ENCODE data around the gene CDC42BPG. TPM values are rescaled to one million over a fixed set of nuclear protein-coding genes. Genes with fewer than 3 reads are reported as not detected.

Gene CDC42BPG
- total RNA-seq, 3 donors from 2014 or later, result 0.13 to 0.33 (median 0.18) TPM

DNA sequence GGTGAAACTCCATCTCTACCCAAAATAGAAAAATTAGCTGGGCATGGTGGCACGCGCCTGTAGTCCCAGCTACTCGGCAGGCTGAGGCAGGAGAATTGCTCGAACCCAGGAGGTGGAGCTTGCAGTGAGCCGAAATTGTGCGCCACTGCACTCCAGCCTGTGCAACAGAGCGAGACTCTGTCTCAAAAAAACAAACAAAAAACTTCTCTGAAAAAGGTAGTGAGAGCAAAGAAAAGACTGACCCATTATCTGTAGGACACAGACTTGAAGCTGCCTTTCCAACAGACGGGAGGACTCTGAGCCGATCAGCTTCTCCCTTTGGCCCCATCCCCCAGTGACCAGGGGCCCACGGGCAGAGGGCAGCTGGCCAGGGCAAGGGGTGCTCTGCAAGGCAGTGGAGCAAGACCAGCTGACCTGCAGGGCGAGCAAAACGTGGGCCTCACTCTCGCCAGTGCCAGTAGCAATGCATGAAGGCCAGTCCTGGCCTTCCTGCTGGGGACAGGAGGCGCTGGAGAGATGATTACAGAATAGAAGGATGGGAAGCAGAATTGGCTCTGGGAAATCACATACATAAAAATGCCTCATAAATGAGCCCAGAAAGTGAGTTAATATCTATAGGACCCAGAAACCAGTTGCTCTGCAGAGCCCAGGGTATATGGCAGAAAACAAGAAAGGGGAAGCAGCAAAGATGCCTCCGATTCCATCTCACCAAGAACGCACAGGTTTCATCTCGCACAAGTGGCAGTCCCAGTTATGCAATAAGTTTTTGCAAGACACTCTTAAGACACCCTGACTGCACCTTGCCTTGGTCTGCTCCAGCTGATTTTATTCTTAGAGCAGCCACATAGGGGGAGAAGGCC lies 31.1 kb upstream of the CDC42BPG start:
- Mint-ChIP-seq H3K27me3 (ENCODE audit: low read depth) (no peaks in the 10 kb centered on the region), H3K36me3 (ENCODE audit: insufficient read depth) (peaks cover 27% of the 10 kb centered on the region), H3K9me3 (no peaks in the 10 kb centered on the region), H3K4me1 (ENCODE audit: low read depth) (peaks cover 77% of the 10 kb centered on the region), H3K4me3 (peak overlapping the region; percentile 91)
- ATAC-seq (no peak), DNase-seq (no peak)

- DNase-seq (no peak), ATAC-seq (no peak)
- Mint-ChIP-seq H3K4me3 (peak overlapping the region; percentile 91), H3K4me1 (ENCODE audit: low read depth) (peaks cover 77% of the 10 kb centered on the region), H3K27me3 (ENCODE audit: low read depth) (no peaks in the 10 kb centered on the region), H3K9me3 (no peaks in the 10 kb centered on the region), H3K36me3 (ENCODE audit: insufficient read depth) (peaks cover 27% of the 10 kb centered on the region)
These were observed 30.1 kb upstream of the CDC42BPG start for GRCh38 chr11:64874308-64875240.

DNA sequence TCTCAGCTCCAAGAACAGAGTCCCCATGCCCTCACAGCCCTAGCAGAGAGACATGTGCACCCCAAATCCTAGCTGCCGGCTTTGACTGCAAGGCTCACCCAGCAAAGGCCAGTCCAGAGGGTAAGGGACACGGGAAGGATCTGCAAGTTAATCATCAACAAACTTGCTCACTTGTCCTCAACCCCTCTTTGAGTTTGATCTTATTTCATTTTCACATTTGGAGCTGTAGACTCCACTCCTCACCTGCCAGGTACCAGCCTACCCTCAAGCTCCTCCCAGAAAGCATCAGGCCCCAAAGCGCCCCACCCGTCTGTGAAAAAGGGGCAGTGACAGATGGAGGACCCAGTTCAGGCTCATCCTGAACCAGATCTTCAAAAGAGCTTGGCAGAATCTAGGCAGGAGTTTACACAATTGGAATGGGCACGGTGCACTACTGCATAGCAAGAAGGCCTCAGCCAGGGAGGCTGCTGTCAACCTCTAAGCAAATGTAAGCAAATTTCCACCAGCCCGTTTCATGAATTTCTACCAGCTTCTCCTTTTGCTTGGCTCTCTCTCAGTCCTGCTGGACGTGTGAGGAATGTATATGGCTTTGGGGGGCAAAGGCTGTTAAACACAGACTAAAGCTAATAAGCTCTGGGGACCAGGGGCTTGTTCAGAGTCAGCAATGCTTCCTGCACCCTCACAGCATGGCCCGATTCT lies 28.5 kb upstream of the CDC42BPG start:
- no peak for ATAC-seq
- Mint-ChIP-seq H3K9me3 (no peaks in the 10 kb centered on the region), H3K36me3 (ENCODE audit: insufficient read depth) (peaks cover 32% of the 10 kb centered on the region), H3K27me3 (ENCODE audit: low read depth) (no peaks in the 10 kb centered on the region), H3K4me1 (ENCODE audit: low read depth) (peaks cover 86% of the 10 kb centered on the region), H3K4me3 (peak overlapping the region; percentile 17)
- DNase-seq, result no peak

- H3K4me1 Mint-ChIP-seq (ENCODE audit: low read depth), result peaks cover 89% of the 10 kb centered on the region
- peaks cover 30% of the 10 kb centered on the region for H3K36me3 Mint-ChIP-seq (ENCODE audit: insufficient read depth)
- ATAC-seq, result no peak
- peak overlapping the region; percentile 67 for H3K4me3 Mint-ChIP-seq
- H3K9me3 Mint-ChIP-seq, result no peaks in the 10 kb centered on the region
- no peak for DNase-seq
- no peaks in the 10 kb centered on the region for H3K27me3 Mint-ChIP-seq (ENCODE audit: low read depth)
These were observed 27.0 kb upstream of the CDC42BPG start for GRCh38 chr11:64871492-64871891.

- DNase-seq (no peak), ATAC-seq (no peak)
- H3K4me1 Mint-ChIP-seq (ENCODE audit: low read depth), result peaks cover 89% of the 10 kb centered on the region
- H3K36me3 Mint-ChIP-seq (ENCODE audit: insufficient read depth), result peaks cover 35% of the 10 kb centered on the region
- H3K27me3 Mint-ChIP-seq (ENCODE audit: low read depth), result no peaks in the 10 kb centered on the region
- peaks cover 3% of the 10 kb centered on the region for H3K9me3 Mint-ChIP-seq
- peak overlapping the region; percentile 68 for H3K4me3 Mint-ChIP-seq
These were observed 26.5 kb upstream of the CDC42BPG start for GRCh38 chr11:64870893-64871466.

DNA sequence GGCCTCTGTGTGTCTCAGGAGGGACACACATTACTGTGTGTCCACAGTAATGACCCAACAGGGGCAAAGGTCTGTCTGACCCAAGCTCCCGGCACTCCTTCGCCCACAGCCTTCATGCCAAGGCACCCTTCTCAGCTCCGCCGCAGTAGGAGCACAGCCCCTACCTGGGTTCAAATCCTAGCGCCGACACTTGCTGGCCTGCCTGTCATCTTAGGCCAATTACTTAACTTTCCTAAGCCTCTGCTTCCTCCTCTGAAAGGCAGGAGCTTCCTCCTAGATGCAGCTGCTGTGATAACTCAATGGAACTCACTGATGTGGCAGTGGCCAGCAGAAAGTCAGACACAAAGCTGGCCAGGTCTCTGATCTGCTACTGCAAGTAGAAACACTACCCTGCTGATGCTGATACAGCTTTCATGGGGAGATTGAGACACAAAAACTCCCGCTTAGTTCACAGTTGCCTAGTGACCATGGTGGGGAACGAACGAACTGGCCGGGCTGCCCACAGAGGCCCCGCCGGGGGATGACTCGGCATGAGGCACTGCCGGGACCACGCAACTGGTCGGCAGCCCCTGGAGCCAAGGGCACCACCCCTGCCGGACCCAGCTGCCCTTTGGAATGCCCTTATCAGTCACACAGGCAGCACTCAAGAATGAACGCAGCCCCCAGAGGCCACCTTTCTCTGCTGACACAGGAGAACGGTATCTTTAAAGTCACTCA lies 25.9 kb upstream of the CDC42BPG start:
- H3K4me1 Mint-ChIP-seq (ENCODE audit: low read depth), result peaks cover 89% of the 10 kb centered on the region
- H3K36me3 Mint-ChIP-seq (ENCODE audit: insufficient read depth), result peaks cover 39% of the 10 kb centered on the region
- H3K4me3 Mint-ChIP-seq, result peak overlapping the region; percentile 68
- DNase-seq (no peak), ATAC-seq (no peak)
- H3K9me3 Mint-ChIP-seq, result peaks cover 7% of the 10 kb centered on the region
- no peaks in the 10 kb centered on the region for H3K27me3 Mint-ChIP-seq (ENCODE audit: low read depth)

GRCh38 chr11:64869571-64870175 lies 25.2 kb upstream of the CDC42BPG start:
- Mint-ChIP-seq H3K27me3 (ENCODE audit: low read depth) (no peaks in the 10 kb centered on the region), H3K36me3 (ENCODE audit: insufficient read depth) (peaks cover 39% of the 10 kb centered on the region), H3K9me3 (peaks cover 7% of the 10 kb centered on the region), H3K4me3 (peak overlapping the region; percentile 61), H3K4me1 (ENCODE audit: low read depth) (peaks cover 89% of the 10 kb centered on the region)
- DNase-seq (no peak), ATAC-seq (peak in 1 of 2 donors; percentile 5)

DNA sequence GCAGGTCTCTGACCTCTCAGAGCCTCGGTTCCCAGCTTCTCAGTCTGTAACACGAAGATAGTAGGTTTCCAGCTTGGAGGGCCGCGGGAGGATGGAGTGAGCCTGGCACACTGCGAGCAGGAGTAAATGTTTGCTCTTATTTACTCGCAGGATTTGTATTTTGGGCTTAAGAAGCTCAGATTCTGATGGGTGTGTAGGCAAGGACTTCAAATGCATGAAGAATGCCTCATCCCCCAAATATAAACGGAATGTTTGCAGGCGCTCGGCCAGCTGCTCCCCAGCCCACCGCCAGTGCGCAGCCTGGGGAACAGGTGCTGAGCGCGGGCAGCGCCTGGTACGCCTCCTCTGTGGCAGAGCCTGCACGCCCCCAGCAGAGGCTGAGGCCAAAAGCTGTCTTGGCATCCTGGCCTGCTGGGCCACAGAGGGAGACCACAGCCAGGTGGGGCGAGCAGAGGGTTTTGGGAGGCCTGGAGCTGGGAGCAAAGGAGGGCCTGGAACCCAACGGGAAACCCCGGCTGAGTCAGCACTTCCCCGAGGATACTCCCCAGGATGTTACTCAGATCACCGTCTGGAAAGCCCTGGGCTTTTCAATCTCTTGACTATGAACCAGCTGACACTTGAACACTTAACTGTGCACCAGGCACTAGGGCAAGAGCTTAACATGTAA lies 24.6 kb upstream of the CDC42BPG start:
- DNase-seq, result no peak
- peak; percentile 9 to 14 for ATAC-seq
- peaks cover 33% of the 10 kb centered on the region for H3K36me3 Mint-ChIP-seq (ENCODE audit: insufficient read depth)
- no peaks in the 10 kb centered on the region for H3K27me3 Mint-ChIP-seq (ENCODE audit: low read depth)
- H3K9me3 Mint-ChIP-seq, result peaks cover 7% of the 10 kb centered on the region
- H3K4me1 Mint-ChIP-seq (ENCODE audit: low read depth), result peaks cover 89% of the 10 kb centered on the region
- H3K4me3 Mint-ChIP-seq, result peak overlapping the region; percentile 61

- Mint-ChIP-seq H3K4me1 (ENCODE audit: low read depth) (peaks cover 92% of the 10 kb centered on the region), H3K27me3 (ENCODE audit: low read depth) (no peaks in the 10 kb centered on the region), H3K4me3 (peak overlapping the region; percentile 61), H3K36me3 (ENCODE audit: insufficient read depth) (peaks cover 29% of the 10 kb centered on the region), H3K9me3 (peaks cover 7% of the 10 kb centered on the region)
- ATAC-seq (no peak), DNase-seq (no peak)
These were observed 23.5 kb upstream of the CDC42BPG start for GRCh38 chr11:64867748-64868462.

DNA sequence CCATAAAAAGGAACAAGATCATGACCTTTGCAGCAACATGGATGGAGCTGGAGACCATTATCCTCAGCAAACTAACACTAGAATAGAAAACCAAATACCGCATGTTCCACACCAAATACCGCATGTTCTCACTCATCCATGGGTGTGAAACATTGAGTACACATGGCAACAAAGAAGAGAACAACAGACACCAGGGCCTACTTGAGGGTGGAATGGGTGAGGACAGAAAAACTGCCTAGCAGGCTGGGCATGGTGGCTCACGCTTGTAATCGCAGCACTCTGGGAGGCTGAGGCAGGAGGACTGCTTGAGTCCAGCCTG lies 21.7 kb upstream of the CDC42BPG start:
- no peaks in the 10 kb centered on the region for H3K27me3 Mint-ChIP-seq (ENCODE audit: low read depth)
- H3K36me3 Mint-ChIP-seq (ENCODE audit: insufficient read depth), result peaks cover 20% of the 10 kb centered on the region
- no peak for ATAC-seq
- peaks cover 92% of the 10 kb centered on the region for H3K4me1 Mint-ChIP-seq (ENCODE audit: low read depth)
- DNase-seq, result no peak
- peaks cover 7% of the 10 kb centered on the region for H3K9me3 Mint-ChIP-seq
- peak overlapping the region; percentile 74 for H3K4me3 Mint-ChIP-seq

DNA sequence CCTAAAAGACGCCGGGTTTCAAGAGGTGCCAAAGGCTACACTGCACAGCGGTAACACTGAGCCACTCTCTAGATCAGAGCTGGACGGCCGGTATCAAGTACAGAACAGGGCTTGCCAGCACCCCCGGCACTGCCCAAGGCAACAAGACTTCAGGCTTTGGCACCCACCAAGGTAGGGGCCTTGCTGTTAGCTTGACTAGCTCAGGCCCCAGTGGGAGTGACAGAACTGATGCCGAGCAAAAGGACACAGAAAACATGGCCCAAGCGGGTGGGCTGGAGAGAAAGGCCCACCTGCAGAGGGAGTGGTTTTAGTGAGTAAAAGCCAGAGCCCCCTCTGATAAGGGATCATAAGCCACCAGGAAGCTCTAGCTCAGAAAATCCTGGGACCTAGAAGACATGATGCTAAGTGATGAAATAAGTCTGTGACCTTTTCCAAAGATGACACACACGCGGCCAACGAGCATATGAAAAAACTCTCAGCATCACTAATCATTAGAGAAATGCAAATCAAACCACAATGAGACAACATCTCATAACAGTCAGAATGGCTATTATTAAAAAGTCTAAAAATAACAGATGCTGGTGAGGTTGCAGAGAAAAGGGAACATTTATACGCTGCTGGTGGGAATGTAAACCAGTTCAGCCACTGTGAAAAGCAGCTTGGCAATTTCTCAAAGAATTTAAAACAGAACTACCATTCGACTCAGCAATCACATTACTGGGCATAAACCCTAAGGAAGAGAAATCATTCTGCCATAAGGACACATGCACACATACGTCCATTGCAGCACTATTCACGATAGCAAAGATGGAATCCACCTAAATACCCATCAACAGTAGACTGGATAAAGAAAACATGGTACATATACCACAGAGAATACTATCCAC lies 21.1 kb upstream of the CDC42BPG start:
- no peaks in the 10 kb centered on the region for H3K27me3 Mint-ChIP-seq (ENCODE audit: low read depth)
- H3K9me3 Mint-ChIP-seq, result peaks cover 7% of the 10 kb centered on the region
- DNase-seq (peak; percentile 37), ATAC-seq (peak; percentile 39 to 50)
- H3K36me3 Mint-ChIP-seq (ENCODE audit: insufficient read depth), result peaks cover 20% of the 10 kb centered on the region
- peak overlapping the region; percentile 74 for H3K4me3 Mint-ChIP-seq
- H3K4me1 Mint-ChIP-seq (ENCODE audit: low read depth), result peaks cover 93% of the 10 kb centered on the region

Measured in activated T-cell treated with anti-CD3 and anti-CD28 coated beads, Interleukin-2, amount 50 U/mL, for 4 hours (primary cell).